ENCODE measurements around the gene VPS37B.

The VPS37B gene

DNA sequence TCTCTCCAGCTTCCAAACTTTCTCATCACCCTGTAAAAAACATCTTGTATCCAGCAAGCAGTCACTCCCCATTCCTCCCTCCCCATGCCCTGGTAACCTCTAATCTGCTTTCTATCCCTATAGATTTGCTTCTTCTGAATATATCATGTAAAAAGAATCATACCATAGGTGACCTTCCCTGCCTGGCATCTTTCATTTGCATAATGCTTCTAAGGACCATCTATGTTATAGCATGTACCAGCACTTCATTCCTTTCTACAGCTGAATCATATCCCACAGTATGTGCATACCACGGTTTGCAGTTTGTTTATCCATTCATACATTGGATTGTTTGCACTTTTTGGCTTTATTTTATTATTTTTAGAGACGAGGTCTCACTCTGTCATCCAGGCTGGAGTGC lies 22.9 kb upstream of the VPS37B start:
- TF ChIP-seq, protein P1, sequence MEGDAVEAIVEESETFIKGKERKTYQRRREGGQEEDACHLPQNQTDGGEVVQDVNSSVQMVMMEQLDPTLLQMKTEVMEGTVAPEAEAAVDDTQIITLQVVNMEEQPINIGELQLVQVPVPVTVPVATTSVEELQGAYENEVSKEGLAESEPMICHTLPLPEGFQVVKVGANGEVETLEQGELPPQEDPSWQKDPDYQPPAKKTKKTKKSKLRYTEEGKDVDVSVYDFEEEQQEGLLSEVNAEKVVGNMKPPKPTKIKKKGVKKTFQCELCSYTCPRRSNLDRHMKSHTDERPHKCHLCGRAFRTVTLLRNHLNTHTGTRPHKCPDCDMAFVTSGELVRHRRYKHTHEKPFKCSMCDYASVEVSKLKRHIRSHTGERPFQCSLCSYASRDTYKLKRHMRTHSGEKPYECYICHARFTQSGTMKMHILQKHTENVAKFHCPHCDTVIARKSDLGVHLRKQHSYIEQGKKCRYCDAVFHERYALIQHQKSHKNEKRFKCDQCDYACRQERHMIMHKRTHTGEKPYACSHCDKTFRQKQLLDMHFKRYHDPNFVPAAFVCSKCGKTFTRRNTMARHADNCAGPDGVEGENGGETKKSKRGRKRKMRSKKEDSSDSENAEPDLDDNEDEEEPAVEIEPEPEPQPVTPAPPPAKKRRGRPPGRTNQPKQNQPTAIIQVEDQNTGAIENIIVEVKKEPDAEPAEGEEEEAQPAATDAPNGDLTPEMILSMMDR (IDR thresholded peaks at IDR 0.05; ENCODE audit: insufficient read depth, low read length, poor library complexity, severe bottlenecking), result no peak
- TF ChIP-seq EZH2phosphoT487 (conservative IDR thresholded peaks at IDR 0.05; ENCODE audit: low read length), result no peak

DNA sequence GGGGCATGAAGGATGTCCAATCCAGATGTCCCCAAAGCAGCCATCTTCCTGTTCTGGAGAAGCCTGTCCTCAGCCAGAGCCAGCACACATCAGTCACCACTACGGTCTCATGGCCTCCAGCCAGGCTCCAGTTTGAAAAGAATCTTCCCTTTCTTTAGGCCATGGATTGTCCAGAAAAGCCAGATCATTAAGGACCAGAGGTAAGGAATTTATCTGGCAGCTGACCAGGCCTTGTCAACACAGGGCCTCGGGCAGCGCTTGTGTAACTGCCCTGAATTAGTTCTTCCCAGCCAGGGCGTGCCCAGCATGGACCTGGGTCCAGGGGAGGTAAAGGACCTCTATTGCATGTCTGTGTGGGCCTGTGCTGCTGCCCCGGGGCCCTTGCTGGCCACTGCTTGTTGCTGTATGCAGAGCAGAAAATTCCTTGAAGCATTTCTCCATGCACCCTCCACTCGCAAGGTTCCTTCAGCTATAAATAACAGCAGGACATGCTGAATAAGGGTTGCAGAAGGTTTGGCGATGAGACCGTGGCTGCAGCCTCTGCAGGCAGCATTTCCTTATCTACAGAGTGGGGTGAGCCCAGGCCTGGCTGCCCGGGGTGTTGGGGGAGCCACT lies 21.7 kb upstream of the VPS37B start:
- H3K27ac ChIP-seq (ENCODE audit: low read depth, low read length), result no peak overlapping the region
- H3K9me3 ChIP-seq (ENCODE audit: insufficient read depth, low read length), result no peaks in the 10 kb centered on the region

More for the DNA sequence above, 22.9 kb upstream of the VPS37B start:
- Histone ChIP-seq H3K4me3 (ENCODE audit: insufficient read depth, low read length, poor library complexity, severe bottlenecking) (no peak overlapping the region), H3F3A (ENCODE audit: insufficient read depth) (no peaks in the 10 kb centered on the region), H3K9me2 (replicated peaks; ENCODE audit: insufficient read depth, low read length) (no peaks in the 10 kb centered on the region), H3K27ac (ENCODE audit: low read depth, low read length) (no peak overlapping the region), H2AFZ (ENCODE audit: low read depth, low read length, severe bottlenecking) (no peak overlapping the region), H3K27me3 (ENCODE audit: low read length) (no peaks in the 10 kb centered on the region), H3K9me3 (ENCODE audit: insufficient read depth, low read length) (no peaks in the 10 kb centered on the region), H3K9ac (ENCODE audit: low read length) (no peak overlapping the region), H3K36me3 (ENCODE audit: low read length) (no peaks in the 10 kb centered on the region), H4K20me1 (ENCODE audit: low read depth, low read length) (no peaks in the 10 kb centered on the region), H3K4me2 (ENCODE audit: low read depth, low read length, poor library complexity, severe bottlenecking) (no peak overlapping the region), H3K79me2 (ENCODE audit: insufficient read depth, low read length) (no peaks in the 10 kb centered on the region)

DNA sequence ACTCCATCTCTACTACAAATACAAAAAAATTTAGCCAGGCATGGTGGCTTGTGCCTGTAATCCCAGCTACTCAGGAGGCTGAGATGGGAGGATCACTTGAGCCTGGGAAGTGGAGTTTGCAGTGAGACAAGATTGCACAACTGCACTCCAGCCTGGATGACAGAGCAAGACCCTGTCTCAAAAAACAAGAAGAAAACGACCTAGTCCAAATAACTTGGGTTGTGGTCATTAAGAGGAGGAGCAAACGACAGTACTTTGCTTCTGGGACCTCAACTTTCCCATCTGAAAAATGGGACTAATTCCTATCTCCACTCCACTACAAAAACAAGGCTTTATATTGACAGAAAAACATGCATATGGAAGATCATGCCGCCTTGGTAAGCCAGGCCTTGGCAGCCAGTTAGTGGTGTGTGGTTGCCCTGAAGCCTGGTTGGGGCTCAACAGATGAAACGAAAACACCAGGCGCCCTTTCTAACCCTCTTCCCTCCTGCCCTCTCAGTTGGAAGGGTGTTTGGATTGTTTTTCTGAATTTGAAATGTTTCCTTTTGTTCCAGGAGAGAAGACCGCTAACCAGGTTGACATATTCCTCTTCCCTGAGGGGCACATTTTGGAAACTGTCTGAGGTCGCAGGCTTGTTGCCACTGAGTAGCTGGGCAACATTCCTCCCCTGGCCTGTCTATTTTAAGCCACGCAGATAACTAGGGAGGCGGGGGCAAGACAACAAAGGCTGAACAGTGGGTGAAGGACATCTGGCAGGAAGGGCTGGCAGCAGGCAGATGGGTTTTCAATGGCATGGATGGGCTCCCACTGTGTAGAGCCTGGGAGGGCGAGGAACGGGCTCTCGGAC lies 13.7 kb upstream of the VPS37B start:
- Histone ChIP-seq H2AFZ (ENCODE audit: low read depth, low read length, severe bottlenecking) (no peak overlapping the region), H3K27ac (ENCODE audit: low read depth, low read length) (no peak overlapping the region), H3K79me2 (ENCODE audit: insufficient read depth, low read length) (no peaks in the 10 kb centered on the region), H4K20me1 (ENCODE audit: low read depth, low read length) (no peaks in the 10 kb centered on the region), H3K9ac (ENCODE audit: low read length) (no peak overlapping the region), H3K9me3 (ENCODE audit: insufficient read depth, low read length) (no peaks in the 10 kb centered on the region), H3K9me2 (replicated peaks; ENCODE audit: insufficient read depth, low read length) (no peaks in the 10 kb centered on the region), H3K4me3 (ENCODE audit: insufficient read depth, low read length, poor library complexity, severe bottlenecking) (no peak overlapping the region), H3K27me3 (ENCODE audit: low read length) (no peaks in the 10 kb centered on the region), H3F3A (ENCODE audit: insufficient read depth) (no peaks in the 10 kb centered on the region), H3K36me3 (ENCODE audit: low read length) (no peaks in the 10 kb centered on the region), H3K4me2 (ENCODE audit: low read depth, low read length, poor library complexity, severe bottlenecking) (no peak overlapping the region)
- TF ChIP-seq, protein P1 (IDR thresholded peaks at IDR 0.05; ENCODE audit: insufficient read depth, low read length, poor library complexity, severe bottlenecking), result no peak
- TF ChIP-seq EZH2phosphoT487 (conservative IDR thresholded peaks at IDR 0.05; ENCODE audit: low read length), result no peak

More for the DNA sequence above, 21.7 kb upstream of the VPS37B start:
- Histone ChIP-seq H3K9me2 (replicated peaks; ENCODE audit: insufficient read depth, low read length) (no peaks in the 10 kb centered on the region), H3K36me3 (ENCODE audit: low read length) (no peaks in the 10 kb centered on the region), H3K9ac (ENCODE audit: low read length) (no peak overlapping the region), H3K79me2 (ENCODE audit: insufficient read depth, low read length) (no peaks in the 10 kb centered on the region), H3F3A (ENCODE audit: insufficient read depth) (no peaks in the 10 kb centered on the region), H3K4me3 (ENCODE audit: insufficient read depth, low read length, poor library complexity, severe bottlenecking) (no peak overlapping the region), H4K20me1 (ENCODE audit: low read depth, low read length) (no peaks in the 10 kb centered on the region), H2AFZ (ENCODE audit: low read depth, low read length, severe bottlenecking) (no peak overlapping the region), H3K4me2 (ENCODE audit: low read depth, low read length, poor library complexity, severe bottlenecking) (no peak overlapping the region), H3K27me3 (ENCODE audit: low read length) (no peaks in the 10 kb centered on the region)
- TF ChIP-seq EZH2phosphoT487 (conservative IDR thresholded peaks at IDR 0.05; ENCODE audit: low read length), result no peak
- TF ChIP-seq, protein P1 (IDR thresholded peaks at IDR 0.05; ENCODE audit: insufficient read depth, low read length, poor library complexity, severe bottlenecking), result no peak
